Measurements from ENCODE around the gene RITA1. TPM values are rescaled to one million over a fixed set of nuclear protein-coding genes. Genes with fewer than 3 reads are reported as not detected.

RITA1 gene
- total RNA-seq, 1 experiment from 2014 or later: 47.2 TPM

Other genes starting within 250 kb of the RITA1 start
- 238 and 375 TPM in 2 replicates for gene OAS3, start 247.2 kb upstream of the RITA1 start, total RNA-seq (2014; rRNA removed; shearing (Covaris generic))
- gene OAS2, start 207.2 kb upstream of the RITA1 start, total RNA-seq (2014; rRNA removed; shearing (Covaris generic)): 275 and 362 TPM in 2 replicates
- gene DTX1, start 129.0 kb upstream of the RITA1 start, total RNA-seq (2014; rRNA removed; shearing (Covaris generic)): not detected in 2 replicates
- not detected in 2 replicates for gene RASAL1, start 50.0 kb upstream of the RITA1 start, total RNA-seq (2014; rRNA removed; shearing (Covaris generic))
- gene CFAP73, start 36.0 kb upstream of the RITA1 start, total RNA-seq (2014; rRNA removed; shearing (Covaris generic)): not detected in 2 replicates
- gene DDX54, start 243 bp upstream of the RITA1 start, total RNA-seq (2014; rRNA removed; shearing (Covaris generic)): 21.3 and 43.1 TPM in 2 replicates
- gene TPCN1, start 35.7 kb downstream of the RITA1 start, total RNA-seq (2014; rRNA removed; shearing (Covaris generic)): 7.7 and 13.5 TPM in 2 replicates
- gene SLC8B1, start 149.4 kb downstream of the RITA1 start, total RNA-seq (2014; rRNA removed; shearing (Covaris generic)): 8.0 and 12.8 TPM in 2 replicates
- gene PLBD2, start 172.9 kb downstream of the RITA1 start, total RNA-seq (2014; rRNA removed; shearing (Covaris generic)): 14.3 and 22.8 TPM in 2 replicates
- 0.05 and 0.10 TPM in 2 replicates for gene SDS, start 218.2 kb downstream of the RITA1 start, total RNA-seq (2014; rRNA removed; shearing (Covaris generic))
- gene SDSL, start 236.7 kb downstream of the RITA1 start, total RNA-seq (2014; rRNA removed; shearing (Covaris generic)): 4.2 and 6.7 TPM in 2 replicates